Nephron (organoid): ENCODE results near the gene SSUH2.
A peak's percentile ranks its signal among the peaks of the same experiment; 100 is the strongest.

Experiments used
- H3K27ac Mint-ChIP-seq, 3 experiments: 2 replicates each; pipeline ENCODE4 v1.8.0; 2020; ENCODE audit warnings: mixed read lengths in 3 of 3, mild to moderate bottlenecking in 2 of 3, moderate library complexity in 1 of 3
- H3K27me3 Mint-ChIP-seq: 2 replicates; pipeline ENCODE4 v1.8.0; 2021; ENCODE audit warnings: low read depth, mild to moderate bottlenecking, moderate library complexity, mixed read lengths
- H3K36me3 Mint-ChIP-seq: 2 replicates; pipeline ENCODE4 v1.8.0; 2020; ENCODE audit warnings: low read depth, mixed read lengths
- H3K4me1 Mint-ChIP-seq: 2 replicates; pipeline ENCODE4 v1.8.0; 2020; ENCODE audit warnings: mixed read lengths
- H3K4me3 Mint-ChIP-seq, 3 experiments: 2 replicates each; pipeline ENCODE4 v1.8.0; 2020; ENCODE audit warnings: mild to moderate bottlenecking in 3 of 3, mixed read lengths in 3 of 3, moderate library complexity in 2 of 3
- H3K9me3 Mint-ChIP-seq: 2 replicates; pipeline ENCODE4 v1.8.0; 2020; ENCODE audit warnings: mixed read lengths
- TF ChIP-seq, protein P1 (sequence below), 3 experiments: fragments of 200-600 bp; sonication (generic); IDR thresholded peaks; one replicate each; pipeline ENCODE4 v1.5.0; 2021; ENCODE audit warnings: antibody characterized with exemption in 3 of 3; ENCODE audit not compliant: unreplicated experiment in 3 of 3

The SSUH2 gene

DNA sequence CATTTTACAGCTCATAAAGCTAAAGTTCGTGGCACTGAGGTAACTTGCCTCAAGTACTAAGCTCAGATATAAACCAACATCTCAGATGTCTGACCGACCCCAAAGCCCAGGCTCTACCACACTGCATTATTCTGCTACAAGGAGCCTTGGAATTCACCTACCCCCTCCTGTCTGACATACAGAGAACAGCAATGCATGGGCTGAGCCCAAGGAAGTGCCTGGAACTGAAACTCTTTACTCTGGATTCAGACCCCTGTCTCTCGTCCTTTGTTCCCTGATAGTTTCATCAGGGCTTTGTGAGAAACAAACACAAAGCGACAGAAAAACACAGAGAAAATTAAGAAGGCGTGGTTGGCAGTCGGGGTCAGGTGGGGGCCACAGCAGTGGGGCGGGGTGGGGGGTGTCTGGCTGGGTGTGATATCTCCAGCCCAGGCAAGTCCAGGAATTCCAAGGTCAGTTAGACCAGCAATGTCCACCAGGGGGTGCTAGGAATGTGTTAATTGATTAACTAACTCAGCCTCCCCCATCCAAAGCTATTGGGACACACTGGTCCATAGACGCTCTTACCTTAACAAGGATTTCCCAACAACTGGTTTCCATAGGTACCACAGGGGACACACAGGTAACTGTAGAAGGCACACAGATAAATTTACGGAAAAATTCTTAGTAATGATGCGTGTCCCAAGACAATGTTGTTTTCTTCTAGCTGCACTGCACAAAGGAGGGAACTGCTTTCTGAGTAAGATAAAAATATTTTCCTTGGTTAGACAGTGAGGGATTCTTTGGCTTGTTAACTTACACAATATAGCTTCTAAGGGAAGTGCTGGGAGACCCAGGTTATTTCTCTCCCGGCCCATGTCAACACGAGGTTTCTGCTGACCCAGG lies 18.8 kb upstream of the SSUH2 start:
- H3K4me1 Mint-ChIP-seq: peaks cover 62% of the 10 kb centered on the region
- TF ChIP-seq, protein P1, sequence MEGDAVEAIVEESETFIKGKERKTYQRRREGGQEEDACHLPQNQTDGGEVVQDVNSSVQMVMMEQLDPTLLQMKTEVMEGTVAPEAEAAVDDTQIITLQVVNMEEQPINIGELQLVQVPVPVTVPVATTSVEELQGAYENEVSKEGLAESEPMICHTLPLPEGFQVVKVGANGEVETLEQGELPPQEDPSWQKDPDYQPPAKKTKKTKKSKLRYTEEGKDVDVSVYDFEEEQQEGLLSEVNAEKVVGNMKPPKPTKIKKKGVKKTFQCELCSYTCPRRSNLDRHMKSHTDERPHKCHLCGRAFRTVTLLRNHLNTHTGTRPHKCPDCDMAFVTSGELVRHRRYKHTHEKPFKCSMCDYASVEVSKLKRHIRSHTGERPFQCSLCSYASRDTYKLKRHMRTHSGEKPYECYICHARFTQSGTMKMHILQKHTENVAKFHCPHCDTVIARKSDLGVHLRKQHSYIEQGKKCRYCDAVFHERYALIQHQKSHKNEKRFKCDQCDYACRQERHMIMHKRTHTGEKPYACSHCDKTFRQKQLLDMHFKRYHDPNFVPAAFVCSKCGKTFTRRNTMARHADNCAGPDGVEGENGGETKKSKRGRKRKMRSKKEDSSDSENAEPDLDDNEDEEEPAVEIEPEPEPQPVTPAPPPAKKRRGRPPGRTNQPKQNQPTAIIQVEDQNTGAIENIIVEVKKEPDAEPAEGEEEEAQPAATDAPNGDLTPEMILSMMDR (IDR thresholded peaks at IDR 0.05; ENCODE audit: unreplicated experiment in 3 of 3): peak; percentile 51 to 64 (median 60)
- H3K4me3 Mint-ChIP-seq: no peak overlapping the region
- peak overlapping the region in 1 of 3 experiments; percentile 14 for H3K27ac Mint-ChIP-seq
- no peaks in the 10 kb centered on the region for H3K36me3 Mint-ChIP-seq
- no peaks in the 10 kb centered on the region for H3K9me3 Mint-ChIP-seq
- peaks cover 12% of the 10 kb centered on the region for H3K27me3 Mint-ChIP-seq

DNA sequence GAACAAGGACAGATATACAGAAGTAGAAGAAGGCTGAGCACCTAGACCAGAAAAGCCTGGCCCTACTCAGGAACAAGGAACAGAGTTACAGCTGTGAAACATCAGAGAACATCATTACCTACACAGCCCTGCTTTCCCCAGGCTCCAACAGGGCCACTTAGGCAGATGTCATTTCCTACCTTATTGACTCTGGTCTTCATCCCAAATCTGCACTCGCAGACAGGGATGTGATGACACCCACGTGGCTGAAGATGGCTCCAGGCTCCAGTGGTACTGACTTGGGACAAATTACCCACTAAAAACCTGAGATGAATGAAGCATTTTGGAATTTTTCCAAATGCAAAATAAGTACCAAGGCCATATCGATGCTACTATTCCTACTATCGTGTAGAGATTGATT lies 18.0 kb upstream of the SSUH2 start:
- peaks cover 9% of the 10 kb centered on the region for H3K27me3 Mint-ChIP-seq
- no peaks in the 10 kb centered on the region for H3K9me3 Mint-ChIP-seq
- no peaks in the 10 kb centered on the region for H3K36me3 Mint-ChIP-seq
- peaks cover 66% of the 10 kb centered on the region for H3K4me1 Mint-ChIP-seq
- H3K4me3 Mint-ChIP-seq: no peak overlapping the region
- H3K27ac Mint-ChIP-seq: peak overlapping the region in 1 of 3 experiments; percentile 55
- TF ChIP-seq, protein P1 (IDR thresholded peaks at IDR 0.05; ENCODE audit: unreplicated experiment in 3 of 3): no peak

- TF ChIP-seq, protein P1 (IDR thresholded peaks at IDR 0.05; ENCODE audit: unreplicated experiment in 3 of 3): no peak
- Mint-ChIP-seq H3K27ac (peak overlapping the region; percentile 88 to 93 (median 89)), H3K27me3 (peaks cover 6% of the 10 kb centered on the region), H3K36me3 (no peaks in the 10 kb centered on the region), H3K9me3 (no peaks in the 10 kb centered on the region), H3K4me1 (peaks cover 83% of the 10 kb centered on the region), H3K4me3 (peak overlapping the region in 2 of 3 experiments; percentile 11 to 34)
These were observed 15.8 kb upstream of the SSUH2 start for GRCh38 chr3:8660175-8661118.

GRCh38 chr3:8659242-8659641 lies 14.6 kb upstream of the SSUH2 start:
- TF ChIP-seq, protein P1 (IDR thresholded peaks at IDR 0.05; ENCODE audit: unreplicated experiment in 3 of 3): no peak
- Mint-ChIP-seq H3K27me3 (no peaks in the 10 kb centered on the region), H3K4me1 (peaks cover 78% of the 10 kb centered on the region), H3K27ac (peak overlapping the region; percentile 88 to 93 (median 89)), H3K4me3 (peak overlapping the region in 1 of 3 experiments; percentile 34), H3K36me3 (no peaks in the 10 kb centered on the region), H3K9me3 (peaks cover 2% of the 10 kb centered on the region)

DNA sequence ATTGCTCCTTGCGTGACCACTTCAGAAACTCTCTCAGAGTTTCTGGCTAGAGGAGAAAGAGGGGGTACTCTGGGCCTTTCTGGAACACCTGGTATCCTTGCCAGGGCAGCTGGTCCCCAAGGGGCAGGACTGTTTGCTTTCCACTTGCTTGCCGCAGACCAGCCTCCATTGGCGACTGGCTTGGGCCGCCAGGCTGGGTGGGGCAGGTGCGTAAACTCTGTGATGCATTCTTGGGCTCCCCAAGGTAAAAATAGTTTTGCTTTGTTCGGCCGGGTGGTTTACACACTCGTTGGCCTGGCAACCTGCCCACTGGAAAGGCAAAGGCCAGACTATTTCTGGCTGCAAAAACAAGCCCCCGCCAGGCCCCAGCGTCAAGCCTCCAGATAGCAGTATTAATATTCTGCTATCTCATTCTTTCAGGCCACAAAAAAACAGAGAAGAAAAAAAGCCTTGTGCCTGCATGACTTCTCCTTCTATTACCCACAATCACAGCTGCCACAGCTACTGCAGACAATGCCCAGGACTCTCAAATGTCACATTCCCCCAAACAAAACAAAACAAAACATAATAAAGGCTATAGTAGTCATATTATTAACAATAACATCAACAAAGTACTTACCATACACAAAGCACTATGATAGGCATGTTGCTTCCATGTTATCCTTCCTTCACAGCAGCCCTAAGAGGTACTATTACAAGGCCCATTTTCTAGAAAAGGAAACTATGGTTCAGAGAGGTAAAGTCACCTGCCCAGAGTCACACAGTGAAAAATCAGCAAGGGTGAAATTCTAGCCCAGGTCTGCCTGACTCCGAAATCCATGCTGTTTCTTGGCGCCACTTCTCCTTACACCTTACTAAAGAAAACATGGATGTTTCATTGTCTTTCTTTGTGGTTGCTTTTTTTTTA lies 14.0 kb upstream of the SSUH2 start:
- Mint-ChIP-seq H3K9me3 (peaks cover 4% of the 10 kb centered on the region), H3K36me3 (no peaks in the 10 kb centered on the region), H3K4me1 (peaks cover 74% of the 10 kb centered on the region), H3K4me3 (peak overlapping the region; percentile 3 to 33 (median 5)), H3K27ac (peak overlapping the region; percentile 88 to 93 (median 89)), H3K27me3 (no peaks in the 10 kb centered on the region)
- TF ChIP-seq, protein P1 (IDR thresholded peaks at IDR 0.05; ENCODE audit: unreplicated experiment in 3 of 3): no peak
